GM18867 (cell line): ENCODE measurements around the gene KCTD5.
A peak's percentile ranks its signal among the peaks of the same experiment; 100 is the strongest.
"Not testable (repeated sequence)": the region's sequence is repeated elsewhere in the genome, so short reads cannot be mapped to it uniquely, and the experiment has no call there.

Experiments used
- ATAC-seq: cut with Tn5 transposase; IDR thresholded peaks from one replicate; pipeline ENCODE4 v1.9.1; 2021; ENCODE audit warnings: mild to moderate bottlenecking, moderate library complexity; ENCODE audit not compliant: unreplicated experiment

Gene KCTD5

DNA sequence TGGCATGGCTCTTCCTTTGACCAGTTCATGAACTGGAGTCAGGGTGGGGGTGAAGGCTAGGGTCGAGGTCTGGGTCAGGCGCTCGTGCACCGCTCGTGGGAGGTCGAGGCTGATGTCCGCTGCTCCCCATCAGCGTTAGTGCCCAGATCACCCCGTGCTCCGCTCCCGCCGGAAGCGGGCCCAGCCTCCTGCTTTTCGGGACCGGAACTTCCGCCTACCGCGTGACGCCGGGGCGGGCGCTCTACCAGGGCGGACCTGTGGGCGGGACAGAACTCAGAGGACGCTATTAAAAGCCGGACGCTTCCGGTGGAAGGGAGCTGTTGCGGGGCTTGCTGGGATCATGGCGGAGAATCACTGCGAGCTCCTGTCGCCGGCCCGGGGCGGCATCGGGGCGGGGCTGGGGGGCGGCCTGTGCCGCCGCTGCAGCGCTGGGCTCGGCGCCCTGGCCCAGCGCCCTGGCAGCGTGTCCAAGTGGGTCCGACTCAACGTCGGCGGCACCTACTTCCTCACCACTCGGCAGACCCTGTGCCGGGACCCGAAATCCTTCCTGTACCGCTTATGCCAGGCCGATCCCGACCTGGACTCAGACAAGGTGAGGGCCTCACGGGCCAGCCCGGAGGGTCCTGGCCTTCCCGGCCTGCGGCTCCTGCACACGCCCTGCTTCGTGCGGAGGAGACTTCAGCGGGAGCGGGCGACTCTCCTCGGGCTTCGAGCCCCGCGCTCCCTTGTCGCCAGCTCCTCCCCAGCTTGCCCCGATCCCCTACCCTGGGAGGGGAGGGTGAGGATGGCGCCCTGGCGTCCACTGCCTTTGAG lies at the start of gene KCTD5:
Gene KCTD5, plus strand, starts transcription at position 315 of the 813 bp plus-strand sequence. Its CDS starts 26 bp downstream, at position 341.
- ATAC-seq = peak; percentile 64

DNA sequence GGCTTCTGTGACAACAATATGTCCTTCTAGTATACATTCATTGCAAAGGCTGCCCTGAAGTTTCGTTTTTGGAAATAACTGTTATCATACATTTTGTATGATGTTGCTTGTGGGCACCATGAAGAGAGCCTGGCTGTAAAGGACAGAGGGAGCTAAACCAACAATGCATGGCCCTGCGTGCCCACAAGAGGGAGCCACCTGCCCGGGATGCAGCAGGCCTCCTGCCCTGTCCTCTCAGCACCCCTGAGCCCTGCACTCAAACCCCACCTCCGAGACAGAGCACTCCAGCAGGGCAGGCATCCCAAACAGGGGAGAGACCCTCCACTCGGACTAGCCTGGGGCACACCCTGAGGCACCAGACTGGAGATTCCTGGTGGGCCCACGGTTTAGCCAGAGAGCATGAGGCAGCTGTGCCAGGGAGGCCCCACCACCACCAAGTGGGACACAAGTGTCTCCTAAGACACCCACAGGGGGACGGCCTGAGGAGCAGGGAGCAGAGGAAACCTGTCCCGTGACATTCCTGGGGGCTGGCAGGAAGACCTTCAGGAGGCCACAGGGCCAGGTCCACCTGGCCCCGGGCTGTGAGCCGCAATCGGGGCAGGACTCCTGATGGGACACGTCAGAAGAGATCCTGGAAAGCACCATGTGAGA lies 43.1 kb upstream of the KCTD5 start:
- not testable (repeated sequence) for ATAC-seq

- ATAC-seq = not testable (repeated sequence)
Observed at GRCh38 chr16:2639722-2640072, 42.6 kb upstream of the KCTD5 start.

GRCh38 chr16:2642561-2642960 lies 39.8 kb upstream of the KCTD5 start:
- ATAC-seq = not testable (repeated sequence)

GRCh38 chr16:2644754-2645453 lies 37.4 kb upstream of the KCTD5 start:
- ATAC-seq = not testable (repeated sequence)

GRCh38 chr16:2651268-2651871 lies 31.0 kb upstream of the KCTD5 start:
- ATAC-seq = not testable (repeated sequence)

- ATAC-seq = not testable (repeated sequence)
Observed at GRCh38 chr16:2653915-2654314, 28.4 kb upstream of the KCTD5 start.

- ATAC-seq = not testable (repeated sequence)
Observed at GRCh38 chr16:2654949-2655348, 27.4 kb upstream of the KCTD5 start.

DNA sequence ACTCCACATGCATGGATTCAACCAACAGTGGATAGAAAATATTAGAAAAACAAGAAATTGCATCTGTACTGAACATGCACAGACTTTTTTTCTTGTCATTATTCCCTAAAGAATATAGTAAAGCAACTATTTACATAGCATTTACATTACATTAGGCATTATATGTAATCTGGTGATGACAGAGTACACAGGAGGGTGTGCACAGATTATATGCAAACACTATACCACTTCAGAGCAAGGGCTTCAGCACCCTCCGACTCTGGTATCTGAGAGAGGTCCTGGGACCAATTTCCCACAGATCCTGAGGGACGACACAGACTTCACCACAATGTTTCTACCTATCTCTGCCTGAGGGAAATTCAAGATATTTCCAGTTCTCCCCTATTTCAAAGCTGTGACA lies 25.3 kb upstream of the KCTD5 start:
- ATAC-seq = no peak

DNA sequence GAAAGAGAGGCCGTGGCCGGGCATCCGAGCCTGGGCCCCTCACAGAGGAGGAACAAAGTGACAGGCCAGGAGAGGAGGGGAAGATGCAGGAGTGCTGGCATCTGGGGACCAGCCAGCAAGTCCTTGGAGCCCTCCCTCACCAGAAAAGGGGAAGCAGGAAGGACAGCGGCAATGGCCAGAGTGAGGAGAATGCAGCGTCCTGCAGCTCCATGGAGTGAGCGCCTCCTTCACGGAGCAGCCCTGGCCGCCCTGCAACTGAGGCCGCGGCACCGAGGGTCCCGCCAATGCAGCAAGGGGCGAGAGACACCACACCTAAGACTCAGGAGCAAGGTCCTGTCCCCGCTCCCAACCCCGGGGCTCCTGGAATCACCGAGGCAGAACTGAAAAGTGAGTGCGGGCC lies 24.5 kb upstream of the KCTD5 start:
- not testable (repeated sequence) for ATAC-seq

DNA sequence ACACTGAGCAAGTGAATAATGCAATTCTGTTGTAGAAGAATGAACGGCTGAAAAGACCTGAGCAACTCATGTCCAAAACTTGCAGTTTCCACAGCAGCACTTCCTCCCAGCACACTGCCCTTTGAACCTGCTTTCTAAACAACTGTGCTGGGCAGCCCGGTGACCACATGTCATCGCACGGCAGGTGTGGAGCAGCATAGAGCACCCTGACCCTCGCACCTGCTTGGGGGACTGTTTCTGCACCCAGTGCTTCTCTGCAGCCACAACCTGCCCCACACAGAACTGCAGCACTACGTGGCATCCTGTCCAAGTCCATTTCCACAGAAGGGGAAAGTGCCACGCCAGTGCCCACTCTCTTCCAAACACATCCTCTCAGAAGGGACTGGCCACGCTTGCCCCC lies 22.8 kb upstream of the KCTD5 start:
- ATAC-seq = not testable (repeated sequence)

DNA sequence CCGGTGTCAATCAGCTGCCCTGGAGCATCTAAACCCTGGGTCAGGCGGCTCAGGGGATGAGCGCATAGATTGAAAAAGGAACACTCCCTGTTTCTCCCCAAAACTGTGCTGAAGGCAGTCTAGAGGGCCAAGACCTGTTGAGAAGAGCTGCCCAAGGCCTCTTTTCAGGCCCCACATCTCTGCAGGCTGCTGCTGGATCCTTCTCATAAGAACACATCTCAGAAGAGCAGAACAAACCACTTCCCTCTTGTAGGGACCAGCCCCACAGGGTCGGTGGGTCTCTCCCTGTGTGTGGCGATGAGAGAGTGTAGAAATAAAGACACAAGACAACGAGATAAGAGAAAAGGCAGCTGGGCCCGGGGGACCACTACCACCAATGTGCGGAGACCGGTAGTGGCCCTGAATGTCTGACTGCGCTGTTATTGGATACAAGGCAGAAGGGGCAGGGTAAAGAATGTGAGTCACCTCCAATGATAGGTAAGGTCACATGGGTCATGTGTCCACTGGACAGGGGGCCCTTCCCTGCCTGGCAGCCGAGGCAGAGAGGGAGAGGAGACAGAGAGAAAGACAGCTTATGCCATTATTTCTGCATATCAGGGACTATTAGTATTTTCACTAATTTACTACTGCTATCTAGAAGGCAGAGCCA lies 22.2 kb upstream of the KCTD5 start:
- not testable (repeated sequence) for ATAC-seq

DNA sequence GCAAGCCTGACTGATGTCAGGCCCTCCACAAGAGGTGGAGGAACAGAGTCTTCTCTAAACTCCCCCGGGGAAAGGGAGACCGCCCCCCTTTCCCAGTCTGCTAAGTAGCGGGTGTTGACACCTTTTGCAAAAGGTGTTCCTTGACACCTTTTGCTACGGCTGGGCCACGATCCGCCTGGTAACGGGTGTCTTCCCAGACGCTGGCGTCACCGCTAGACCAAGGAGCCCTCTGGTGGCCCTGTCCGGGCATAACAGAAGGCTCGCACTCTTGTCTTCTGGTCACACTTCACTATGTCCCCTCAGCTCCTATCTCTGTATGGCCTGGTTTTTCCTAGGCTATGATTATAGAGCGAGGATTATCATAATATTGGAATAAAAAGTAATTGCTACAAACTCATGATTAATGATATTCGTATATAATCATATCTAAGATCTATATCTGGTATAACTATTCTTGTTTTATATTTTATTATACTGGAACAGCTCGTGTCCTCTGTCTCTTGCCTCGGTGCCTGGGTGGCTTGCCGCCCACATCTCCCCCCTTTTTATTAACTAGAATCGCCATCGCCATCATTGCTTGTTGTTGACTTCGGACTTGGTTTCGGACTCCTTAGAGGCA lies 21.5 kb upstream of the KCTD5 start:
- ATAC-seq = not testable (repeated sequence)

GRCh38 chr16:2663553-2664546 lies 18.5 kb upstream of the KCTD5 start:
- no peak for ATAC-seq

- no peak for ATAC-seq
Observed at GRCh38 chr16:2664574-2664982, 17.7 kb upstream of the KCTD5 start.

DNA sequence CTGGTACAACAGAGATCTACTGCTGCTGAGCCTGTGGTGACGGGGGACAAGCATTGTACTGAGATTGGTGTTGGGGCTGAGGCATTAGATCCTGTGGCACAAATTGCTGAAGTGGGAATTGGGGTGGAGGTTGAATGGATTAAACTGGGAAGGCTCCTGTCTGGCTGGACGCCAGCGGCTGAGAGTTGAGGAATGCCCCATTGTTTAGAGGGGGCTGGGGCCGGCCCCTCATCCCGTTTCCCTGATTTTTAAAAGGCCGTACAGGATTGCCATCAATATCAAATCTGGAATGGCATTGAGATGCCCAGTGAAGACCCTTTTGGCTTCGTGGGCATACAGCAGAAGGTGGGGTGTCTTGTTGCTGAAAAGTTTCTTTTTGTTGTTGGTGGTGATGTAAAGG lies 15.7 kb upstream of the KCTD5 start:
- ATAC-seq = not testable (repeated sequence)

- ATAC-seq = not testable (repeated sequence)
Observed at GRCh38 chr16:2669587-2669986, 12.7 kb upstream of the KCTD5 start.

DNA sequence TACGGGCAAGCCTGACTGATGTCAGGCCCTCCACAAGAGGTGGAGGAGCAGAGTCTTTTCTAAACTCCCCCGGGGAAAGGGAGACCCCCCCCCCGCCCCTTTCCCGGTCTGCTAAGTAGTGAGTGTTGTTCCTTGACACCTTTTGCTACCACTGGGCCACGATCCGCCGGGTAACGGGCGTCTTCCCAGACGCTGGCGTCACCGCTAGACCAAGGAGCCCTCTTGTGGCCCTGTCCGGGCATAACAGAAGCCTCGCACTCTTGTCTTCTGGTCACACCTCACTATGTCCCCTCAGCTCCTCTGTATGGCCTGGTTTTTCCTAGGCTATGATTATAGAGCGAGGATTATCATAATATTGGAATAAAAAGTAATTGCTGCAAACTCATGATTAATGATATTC lies 12.3 kb upstream of the KCTD5 start:
- ATAC-seq = not testable (repeated sequence)

- ATAC-seq = not testable (repeated sequence)
Observed at GRCh38 chr16:2671193-2671592, 11.1 kb upstream of the KCTD5 start.
